IMR-90 (cell line): ENCODE data around the gene ADGRV1. TPM values are rescaled to one million over a fixed set of nuclear protein-coding genes. Genes with fewer than 3 reads are reported as not detected.

Source experiments
- ATAC-seq: fragments of 200-7000 bp; cut with Tn5 transposase; 2 replicates; pipeline ENCODE4 v1.9.1; 2020; ENCODE audit warnings: low read depth, mild to moderate bottlenecking, moderate library complexity
- BruUV-seq: library from RNA; stranded (reverse); fragments of 400-500 nt; replicated peaks from 2 replicates; lab custom pipeline; 2021; lab: Mats Ljungman, UMichigan
- CTCF ChIA-PET: fragments of 300-600 bp; formaldehyde crosslinking; extraction: SDS; loops from one replicate; lab custom pipeline; 2021; ENCODE audit warnings: antibody characterized with exemption; lab: Yijun Ruan, JAX
- POLR2A ChIA-PET: fragments of 300-600 bp; sonication (Branson Sonifier 250); formaldehyde crosslinking; loops from one replicate; lab custom pipeline; 2022; ENCODE audit warnings: antibody characterized with exemption; ENCODE audit not compliant: unreplicated experiment; lab: Charles Lee
- DNase-seq: peaks from one replicate; pipeline ENCODE4 v3.0.0; 2013
- H2AFZ ChIP-seq: replicated peaks from 2 replicates; pipeline ENCODE3; 2013; ENCODE audit warnings: low read length, mild to moderate bottlenecking; ENCODE audit not compliant: poor library complexity
- H2AK5ac ChIP-seq: 2 replicates; pipeline ENCODE4 v1.6.1; 2013; ENCODE audit warnings: low read depth, low read length, inconsistent platforms
- H2AK9ac ChIP-seq: replicated peaks from 2 replicates; pipeline ENCODE3; 2013; ENCODE audit warnings: mild to moderate bottlenecking, low read depth, low read length, moderate library complexity; ENCODE audit not compliant: poor library complexity
- H2BK120ac ChIP-seq: 2 replicates; pipeline ENCODE4 v1.6.1; 2013; ENCODE audit warnings: low read depth, low read length, inconsistent platforms
- H2BK15ac ChIP-seq: 3 replicates; pipeline ENCODE4 v1.6.1; 2013; ENCODE audit warnings: low read depth, low read length, inconsistent platforms
- H2BK20ac ChIP-seq: 2 replicates; pipeline ENCODE4 v1.6.1; 2013; ENCODE audit warnings: low read depth, mild to moderate bottlenecking, inconsistent platforms, low read length, moderate library complexity
- H2BK5ac ChIP-seq: 2 replicates; pipeline ENCODE4 v1.6.1; 2013; ENCODE audit warnings: mild to moderate bottlenecking, low read depth, low read length, inconsistent platforms; ENCODE audit not compliant: poor library complexity, severe bottlenecking
- H3K14ac ChIP-seq: replicated peaks from 2 replicates; pipeline ENCODE4 v1.6.1; 2013; ENCODE audit warnings: low read depth, low read length, inconsistent platforms
- H3K18ac ChIP-seq: 2 replicates; pipeline ENCODE4 v1.6.1; 2013; ENCODE audit warnings: low read depth, low read length, control low read depth
- H3K23ac ChIP-seq: 2 replicates; pipeline ENCODE4 v1.6.1; 2013; ENCODE audit warnings: low read depth, low read length, inconsistent platforms
- H3K27ac ChIP-seq: 2 replicates; pipeline ENCODE4 v1.5.1; 2013; ENCODE audit warnings: mild to moderate bottlenecking, control low read depth, low read length; ENCODE audit not compliant: insufficient read depth
- H3K27me3 ChIP-seq: 2 replicates; pipeline ENCODE4 v1.6.1; 2013; ENCODE audit warnings: low read length; ENCODE audit not compliant: control insufficient read depth, insufficient read depth
- H3K36me3 ChIP-seq: 2 replicates; pipeline ENCODE4 v1.6.1; 2013; ENCODE audit warnings: low read length, mixed read lengths; ENCODE audit not compliant: control insufficient read depth, insufficient read depth
- H3K4ac ChIP-seq: 2 replicates; pipeline ENCODE4 v1.6.1; 2013; ENCODE audit warnings: low read depth, low read length, inconsistent platforms
- H3K4me1 ChIP-seq: 2 replicates; pipeline ENCODE4 v1.6.1; 2013; ENCODE audit warnings: low read length, mixed read lengths; ENCODE audit not compliant: control insufficient read depth, insufficient read depth
- H3K4me2 ChIP-seq: 2 replicates; pipeline ENCODE4 v1.6.1; 2013; ENCODE audit warnings: low read depth, mild to moderate bottlenecking, control low read depth, low read length, moderate library complexity
- H3K4me3 ChIP-seq: 2 replicates; pipeline ENCODE4 v1.5.1; 2013; ENCODE audit warnings: low read depth, mild to moderate bottlenecking, control low read depth, low read length, moderate library complexity; ENCODE audit not compliant: insufficient read depth
- H3K56ac ChIP-seq: 2 replicates; pipeline ENCODE4 v1.6.1; 2013; ENCODE audit warnings: low read length, inconsistent platforms; ENCODE audit not compliant: insufficient read depth; ENCODE audit errors: extremely low read depth
- H3K79me1 ChIP-seq, 2 experiments: 2 replicates each; pipeline ENCODE4 v1.6.1; 2013; ENCODE audit warnings: low read length in 2 of 2, inconsistent platforms in 1 of 2, low read depth in 1 of 2
- H3K9ac ChIP-seq: 2 replicates; pipeline ENCODE4 v1.6.1; 2013; ENCODE audit warnings: low read depth, low read length, control low read depth
- H3K9me1 ChIP-seq: 2 replicates; pipeline ENCODE4 v1.6.1; 2013; ENCODE audit warnings: low read length, inconsistent platforms; ENCODE audit not compliant: insufficient read depth
- H3K9me3 ChIP-seq: 2 replicates; pipeline ENCODE4 v1.6.1; 2013; ENCODE audit warnings: low read length; ENCODE audit not compliant: control insufficient read depth, insufficient read depth
- H4K20me1 ChIP-seq: 2 replicates; pipeline ENCODE4 v1.6.1; 2013; ENCODE audit warnings: low read length, inconsistent platforms; ENCODE audit not compliant: insufficient read depth
- H4K5ac ChIP-seq: 2 replicates; pipeline ENCODE4 v1.6.1; 2013; ENCODE audit warnings: mild to moderate bottlenecking, low read depth, low read length, control low read depth
- H4K8ac ChIP-seq, 2 experiments: 2 replicates each; pipeline ENCODE4 v1.6.1; 2013; ENCODE audit warnings: low read depth in 2 of 2, low read length in 2 of 2, control low read depth in 1 of 2, inconsistent platforms in 1 of 2
- H4K91ac ChIP-seq: 2 replicates; pipeline ENCODE4 v1.6.1; 2013; ENCODE audit warnings: low read depth, low read length, inconsistent platforms; ENCODE audit not compliant: insufficient read depth
- BHLHE40 ChIP-seq: fragments of 150-350 bp; IDR thresholded peaks from 2 replicates; pipeline ENCODE4 v1.6.1; 2016; ENCODE audit warnings: mild to moderate bottlenecking, low read depth, low read length
- CEBPB ChIP-seq: IDR thresholded peaks from 2 replicates; pipeline ENCODE4 v1.6.1; 2012; ENCODE audit warnings: low read depth, low read length, improper control_type of control experiment
- CHD1 ChIP-seq: IDR thresholded peaks from 2 replicates; pipeline ENCODE4 v1.6.1; 2012; ENCODE audit warnings: low read depth, low read length, improper control_type of control experiment
- MAFK ChIP-seq: IDR thresholded peaks from 2 replicates; pipeline ENCODE4 v1.6.1; 2012; ENCODE audit warnings: low read depth, low read length, improper control_type of control experiment
- POLR2A ChIP-seq: IDR thresholded peaks from 2 replicates; pipeline ENCODE4 v1.6.1; 2012; ENCODE audit warnings: mild to moderate bottlenecking, low read depth, low read length
- RCOR1 ChIP-seq: IDR thresholded peaks from 2 replicates; pipeline ENCODE4 v1.6.1; 2012; ENCODE audit warnings: mild to moderate bottlenecking, low read length, improper control_type of control experiment; ENCODE audit not compliant: insufficient replicate concordance
- SMC3 ChIP-seq: fragments of 150-350 bp; IDR thresholded peaks from 2 replicates; pipeline ENCODE4 v1.6.1; 2016; ENCODE audit warnings: low read depth, mild to moderate bottlenecking, antibody characterized with exemption, low read length, moderate library complexity
- WGBS, 2 experiments: methylation state at CpG; one replicate each; pipeline versions ENCODE4 v1.1.5 to v1.1.7; 2013; ENCODE audit warnings: missing lambda C conversion rate in 2 of 2; ENCODE audit not compliant: insufficient read length in 1 of 2; ENCODE audit errors: extremely low coverage in 2 of 2; 5-methylcytosine and 5-hydroxymethylcytosine counted together
- dilution Hi-C: fragments of 300-500 bp; cut with HindIII; formaldehyde crosslinking; loops from one replicate; pipeline ENCODE4 v1.14.3; 2018; ENCODE audit warnings: low sequenced_read_pairs; ENCODE audit not compliant: unreplicated experiment
- in situ Hi-C: fragments of 300-500 bp; cut with MboI; formaldehyde crosslinking; loops from 3 replicates; pipeline ENCODE4 v1.14.3; 2019; ENCODE audit warnings: low sequenced_read_pairs, inconsistent platforms, mixed read lengths
- intact Hi-C: fragments of 100-400 bp; cut with micrococcal nuclease; formaldehyde crosslinking; loops from 2 replicates; pipeline ENCODE4 v1.10.0; 2022
- polyA plus RNA-seq, 3 experiments: library from polyadenylated mRNA; depleted of rRNA; stranded (reverse); fragments of >200 nt; gene quantifications; 2 replicates each; pipeline ENCODE4 v1.2.3, GENCODE V29; 2012; ENCODE audit warnings: low replicate concordance in 1 of 3
- total RNA-seq: library from RNA; depleted of rRNA; stranded (reverse); fragments of >200 nt; gene quantifications from 2 replicates; pipeline ENCODE4 v1.2.3, GENCODE V29; 2012
- TF ChIP-seq, protein P1 (sequence below): conservative IDR thresholded peaks from 2 replicates; pipeline ENCODE4 v1.5.1; 2012; ENCODE audit warnings: mild to moderate bottlenecking, low read depth, low read length, improper control_type of control experiment

The ADGRV1 gene
- total and polyA plus RNA-seq, 2 of the 4 experiments (the other 2 are of a cell fraction) = under 0.01 TPM; not detected in 1

DNA sequence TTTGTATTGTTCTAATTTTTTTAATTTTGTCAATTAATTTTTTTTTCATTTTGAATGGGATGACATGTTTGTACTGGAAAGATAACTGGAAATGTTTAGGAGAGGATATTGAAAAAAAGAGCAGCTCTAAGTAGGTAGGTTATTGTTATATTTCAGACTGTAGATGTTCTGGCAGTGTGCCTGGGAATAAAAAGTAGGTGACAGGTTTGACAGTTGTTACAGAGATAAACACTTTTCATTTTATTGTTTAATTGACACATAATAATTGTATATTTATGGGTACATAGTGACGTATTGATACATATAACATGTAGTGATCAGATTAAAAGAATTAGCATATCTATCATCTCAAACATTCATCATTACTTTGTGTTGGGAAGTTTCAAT, 545.5 kb downstream of the ADGRV1 start:
- no peak overlapping the region for H2AFZ ChIP-seq
- H3K36me3 ChIP-seq = no peaks in the 10 kb centered on the region
- no peak overlapping the region for H4K5ac ChIP-seq
- no peaks in the 10 kb centered on the region for H3K4me1 ChIP-seq
- ChIA-PET CTCF (interaction anchor here (3.8 kb wide), 1 partner anchor 280 kb away, joined by 20 read pairs; the partner anchor contains the start of gene ARRDC3), POLR2A (interaction anchor here (1.5 kb wide), 1 partner anchor 279 kb away, joined by 5 read pairs; the partner anchor contains the start of gene ARRDC3)
- H2BK120ac ChIP-seq = no peak overlapping the region
- intact Hi-C loops (loop anchor here (5.0 kb wide), 1 partner anchor 237 kb away; no protein-coding TSS in a partner anchor), in situ Hi-C loops (loop anchor here (10.0 kb wide), 1 partner anchor 169 kb away; no protein-coding TSS in a partner anchor), dilution Hi-C loops (no loop called here)
- H3K27me3 ChIP-seq = no peaks in the 10 kb centered on the region
- H4K91ac ChIP-seq = no peak overlapping the region
- H2BK20ac ChIP-seq = no peak overlapping the region
- no peaks in the 10 kb centered on the region for H4K20me1 ChIP-seq
- H4K8ac ChIP-seq = no peak overlapping the region
- no peak overlapping the region for H2AK9ac ChIP-seq
- TF ChIP-seq CEBPB (no peak), BHLHE40 (no peak), SMC3 (no peak), CHD1 (no peak), RCOR1 (no peak), POLR2A (no peak), MAFK (no peak)
- TF ChIP-seq, protein P1, sequence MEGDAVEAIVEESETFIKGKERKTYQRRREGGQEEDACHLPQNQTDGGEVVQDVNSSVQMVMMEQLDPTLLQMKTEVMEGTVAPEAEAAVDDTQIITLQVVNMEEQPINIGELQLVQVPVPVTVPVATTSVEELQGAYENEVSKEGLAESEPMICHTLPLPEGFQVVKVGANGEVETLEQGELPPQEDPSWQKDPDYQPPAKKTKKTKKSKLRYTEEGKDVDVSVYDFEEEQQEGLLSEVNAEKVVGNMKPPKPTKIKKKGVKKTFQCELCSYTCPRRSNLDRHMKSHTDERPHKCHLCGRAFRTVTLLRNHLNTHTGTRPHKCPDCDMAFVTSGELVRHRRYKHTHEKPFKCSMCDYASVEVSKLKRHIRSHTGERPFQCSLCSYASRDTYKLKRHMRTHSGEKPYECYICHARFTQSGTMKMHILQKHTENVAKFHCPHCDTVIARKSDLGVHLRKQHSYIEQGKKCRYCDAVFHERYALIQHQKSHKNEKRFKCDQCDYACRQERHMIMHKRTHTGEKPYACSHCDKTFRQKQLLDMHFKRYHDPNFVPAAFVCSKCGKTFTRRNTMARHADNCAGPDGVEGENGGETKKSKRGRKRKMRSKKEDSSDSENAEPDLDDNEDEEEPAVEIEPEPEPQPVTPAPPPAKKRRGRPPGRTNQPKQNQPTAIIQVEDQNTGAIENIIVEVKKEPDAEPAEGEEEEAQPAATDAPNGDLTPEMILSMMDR = no peak
- H3K9me3 ChIP-seq = no peaks in the 10 kb centered on the region
- no TSS peak for BruUV-seq
- no peak for ATAC-seq
- H3K4me2 ChIP-seq = no peak overlapping the region
- H3K79me1 ChIP-seq = no peaks in the 10 kb centered on the region
- no peak for DNase-seq
- WGBS, 2 experiments = no CpG with 5 or more reads among the region's 1 CpG
- no peak overlapping the region for H3K4ac ChIP-seq
- no peak overlapping the region for H3K14ac ChIP-seq
- no peak overlapping the region for H2BK5ac ChIP-seq
- H2BK15ac ChIP-seq = no peak overlapping the region
- H3K9ac ChIP-seq = no peak overlapping the region
- no peak overlapping the region for H3K18ac ChIP-seq
- H2AK5ac ChIP-seq = no peak overlapping the region
- no peak overlapping the region for H3K56ac ChIP-seq
- H3K27ac ChIP-seq = no peak overlapping the region
- H3K9me1 ChIP-seq = no peaks in the 10 kb centered on the region
- H3K4me3 ChIP-seq = no peak overlapping the region
- H3K23ac ChIP-seq = no peak overlapping the region
